Measurements from ENCODE around the gene WTAP.
"Not testable (repeated sequence)": the region's sequence is repeated elsewhere in the genome, so short reads cannot be mapped to it uniquely, and the experiment has no call there.

The WTAP gene

GRCh38 chr6:159729598-159730331 is 2.5 kb downstream of the WTAP start:
- no peak for FAIRE-seq

GRCh38 chr6:159730332-159730676 is 3.0 kb downstream of the WTAP start:
- FAIRE-seq: no peak

- not testable (repeated sequence) for FAIRE-seq
Observed at GRCh38 chr6:159732550-159732949, 5.2 kb downstream of the WTAP start.

GRCh38 chr6:159733395-159733794 is 6.1 kb downstream of the WTAP start:
- not testable (repeated sequence) for FAIRE-seq

- FAIRE-seq: no peak
Observed at GRCh38 chr6:159736908-159737307, 9.6 kb downstream of the WTAP start.

- FAIRE-seq: no peak
Observed at GRCh38 chr6:159739341-159739740, 12.0 kb downstream of the WTAP start.

GRCh38 chr6:159742165-159742564 is 14.9 kb downstream of the WTAP start:
- FAIRE-seq: no peak

- no peak for FAIRE-seq
Observed at GRCh38 chr6:159745081-159745480, 17.8 kb downstream of the WTAP start.

- FAIRE-seq: no peak
Observed at GRCh38 chr6:159746759-159747158, 19.5 kb downstream of the WTAP start.

- FAIRE-seq: not testable (repeated sequence)
Observed at GRCh38 chr6:159748127-159748526, 20.8 kb downstream of the WTAP start.

GRCh38 chr6:159751448-159751847 is 24.1 kb downstream of the WTAP start:
- no peak for FAIRE-seq

- no peak for FAIRE-seq
Observed at GRCh38 chr6:159753081-159753872, 26.0 kb downstream of the WTAP start.

- FAIRE-seq: no peak
Observed at GRCh38 chr6:159754401-159754800, 27.1 kb downstream of the WTAP start.

- no peak for FAIRE-seq
Observed at GRCh38 chr6:159754959-159755914, 27.9 kb downstream of the WTAP start.

GRCh38 chr6:159756508-159756907 is 29.2 kb downstream of the WTAP start:
- FAIRE-seq: no peak

- no peak for FAIRE-seq
Observed at GRCh38 chr6:159758031-159759001, 31.0 kb downstream of the WTAP start.

- no peak for FAIRE-seq
Observed at GRCh38 chr6:159759645-159760044, 32.3 kb downstream of the WTAP start.

GRCh38 chr6:159760602-159761057 is 33.3 kb downstream of the WTAP start:
- FAIRE-seq: no peak

GRCh38 chr6:159761129-159761872 is 34.0 kb downstream of the WTAP start:
- no peak for FAIRE-seq

GRCh38 chr6:159761873-159762680 is 34.8 kb downstream of the WTAP start, which contains the start of gene ACAT2:
TSS of gene ACAT2 (plus strand) at chr6:159762045. CDS start at chr6:159762088, 43 bp downstream.
- FAIRE-seq: peak; percentile 41

Data from TTC549 (cell line).